ENCODE results near the gene ARHGAP33.

- TF ChIP-seq EZH2 (IDR thresholded peaks at IDR 0.05; ENCODE audit: low read depth, unreplicated experiment) = no peak
- no peak for TF ChIP-seq CTCF (conservative IDR thresholded peaks at IDR 0.05; ENCODE audit: low read depth in 2 of 2)
Observed at GRCh38 chr19:35757749-35758608, 17.4 kb upstream of the ARHGAP33 start, which contains the start of gene PROSER3.

Data from GM23338 (cell line).